ENCODE results near the gene ZIC4.

The ZIC4 gene

GRCh38 chr3:147360051-147360439 is 46.3 kb downstream of the ZIC4 start:
- Histone ChIP-seq H3K4me1 (ENCODE audit: control insufficient read depth, insufficient read depth, low read length, poor library complexity, severe bottlenecking) (no peaks in the 10 kb centered on the region), H3K27me3 (replicated peaks; ENCODE audit: control insufficient read depth, insufficient read depth, low read length, poor library complexity, severe bottlenecking) (peaks cover 23% of the 10 kb centered on the region), H3K36me3 (ENCODE audit: control insufficient read depth, insufficient read depth, low read length) (no peaks in the 10 kb centered on the region), H3K4me3 (ENCODE audit: insufficient read depth, low read depth, low read length, poor library complexity, severe bottlenecking) (no peak overlapping the region), H3K9me3 (ENCODE audit: control insufficient read depth, low read length) (no peaks in the 10 kb centered on the region), H3K27ac (ENCODE audit: insufficient read depth, low read length, poor library complexity, severe bottlenecking) (no peak overlapping the region)
- no peak for DNase-seq

DNA sequence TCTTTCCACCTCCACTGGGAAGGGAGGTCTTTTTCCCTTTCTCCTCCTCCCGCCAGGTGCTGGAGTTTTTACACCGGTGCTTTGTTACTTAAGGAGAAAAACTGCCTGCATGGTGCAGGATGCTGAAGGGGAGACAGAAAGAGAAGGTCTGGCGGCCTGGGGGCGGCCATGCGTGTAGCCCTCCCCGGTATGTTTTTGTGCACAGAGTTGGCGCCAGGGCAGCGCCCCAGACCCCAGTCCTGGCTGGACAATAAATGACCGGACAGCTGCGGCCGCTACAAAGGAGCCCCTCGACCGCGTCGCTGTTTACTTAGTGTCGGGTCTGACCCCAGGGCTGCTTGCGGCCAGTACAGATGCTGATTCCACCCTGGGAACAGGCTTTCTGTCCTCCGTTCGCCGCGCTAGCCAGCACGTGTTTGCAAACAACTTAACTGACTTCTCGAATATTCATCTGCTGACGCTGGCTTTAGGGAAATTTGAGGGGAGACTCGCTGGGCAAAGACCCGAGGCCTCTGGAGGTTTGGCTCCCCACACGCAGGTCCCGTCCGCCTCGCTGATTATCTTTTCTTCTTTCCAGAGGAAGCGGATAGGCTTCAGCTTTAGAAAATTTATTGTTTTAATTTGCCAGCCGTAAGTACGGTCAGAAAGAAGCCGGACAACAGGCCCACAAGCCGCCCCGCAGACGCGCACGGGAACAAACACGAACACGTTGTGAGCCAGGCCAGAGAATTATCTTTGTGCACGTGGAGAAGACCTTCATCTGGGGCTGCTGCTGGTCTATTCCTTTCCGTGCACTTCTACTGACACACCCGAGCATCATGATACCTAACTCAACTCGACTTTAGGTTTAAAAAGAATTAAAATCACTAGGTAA is 46.9 kb downstream of the ZIC4 start:
- Histone ChIP-seq H3K36me3 (ENCODE audit: control insufficient read depth, insufficient read depth, low read length) (no peaks in the 10 kb centered on the region), H3K27me3 (replicated peaks; ENCODE audit: control insufficient read depth, insufficient read depth, low read length, poor library complexity, severe bottlenecking) (peaks cover 23% of the 10 kb centered on the region), H3K4me1 (ENCODE audit: control insufficient read depth, insufficient read depth, low read length, poor library complexity, severe bottlenecking) (no peaks in the 10 kb centered on the region), H3K9me3 (ENCODE audit: control insufficient read depth, low read length) (no peaks in the 10 kb centered on the region), H3K4me3 (ENCODE audit: insufficient read depth, low read depth, low read length, poor library complexity, severe bottlenecking) (no peak overlapping the region), H3K27ac (ENCODE audit: insufficient read depth, low read length, poor library complexity, severe bottlenecking) (no peak overlapping the region)
- DNase-seq = no peak

- H3K4me1 ChIP-seq (ENCODE audit: control insufficient read depth, insufficient read depth, low read length, poor library complexity, severe bottlenecking) = no peaks in the 10 kb centered on the region
- H3K36me3 ChIP-seq (ENCODE audit: control insufficient read depth, insufficient read depth, low read length) = no peaks in the 10 kb centered on the region
- no peak for DNase-seq
- no peak overlapping the region for H3K4me3 ChIP-seq (ENCODE audit: insufficient read depth, low read depth, low read length, poor library complexity, severe bottlenecking)
- no peaks in the 10 kb centered on the region for H3K9me3 ChIP-seq (ENCODE audit: control insufficient read depth, low read length)
- H3K27me3 ChIP-seq (replicated peaks; ENCODE audit: control insufficient read depth, insufficient read depth, low read length, poor library complexity, severe bottlenecking) = peaks cover 23% of the 10 kb centered on the region
- no peak overlapping the region for H3K27ac ChIP-seq (ENCODE audit: insufficient read depth, low read length, poor library complexity, severe bottlenecking)
Observed at GRCh38 chr3:147358144-147358992, 48.0 kb downstream of the ZIC4 start.

DNA sequence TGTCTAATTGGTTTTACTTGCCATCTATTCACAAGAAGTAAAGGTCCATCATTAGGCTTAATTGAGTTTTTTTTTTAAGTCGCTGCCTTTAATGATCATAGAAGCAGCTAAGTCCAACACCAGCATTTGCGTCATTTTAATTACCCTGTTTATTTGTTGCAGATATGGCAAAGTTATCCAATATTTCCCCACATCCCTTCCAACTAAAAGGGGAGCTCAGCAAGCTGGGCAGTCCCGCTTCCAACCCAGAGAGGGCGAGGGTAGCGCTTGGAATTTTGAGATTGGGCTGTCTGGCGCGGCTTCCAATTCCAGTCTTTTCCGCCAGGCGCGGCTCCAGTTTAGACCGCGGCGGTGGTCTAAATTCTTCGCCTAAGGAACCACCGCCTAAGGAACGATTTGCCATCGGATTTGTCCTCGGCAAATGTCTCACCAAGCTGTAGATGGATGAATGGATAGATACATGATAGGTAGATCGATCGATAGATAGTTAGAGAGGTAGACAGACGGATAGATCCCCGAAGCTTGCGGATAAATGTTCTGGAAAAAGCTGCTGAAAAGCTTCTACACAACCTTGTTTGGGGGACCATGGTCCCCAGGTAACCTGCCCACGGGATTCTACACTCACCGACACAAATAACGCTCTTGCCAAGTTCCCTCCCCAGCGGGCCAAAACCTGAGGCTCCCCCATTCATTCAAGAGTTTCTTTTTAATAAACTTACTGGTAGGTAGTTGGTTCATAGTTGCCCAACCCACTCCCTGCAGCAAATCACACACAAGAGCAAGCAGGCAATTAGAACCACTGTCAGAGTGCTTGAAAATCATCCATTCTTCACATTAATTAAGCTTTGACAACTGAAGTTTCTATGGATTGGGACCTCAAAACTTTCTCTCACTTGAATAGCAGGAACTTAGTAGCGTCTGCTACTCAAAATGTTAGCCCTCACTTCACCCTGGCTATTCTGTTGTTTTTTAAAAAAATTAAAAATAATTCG is 49.1 kb downstream of the ZIC4 start:
- Histone ChIP-seq H3K27me3 (replicated peaks; ENCODE audit: control insufficient read depth, insufficient read depth, low read length, poor library complexity, severe bottlenecking) (peaks cover 27% of the 10 kb centered on the region), H3K4me1 (ENCODE audit: control insufficient read depth, insufficient read depth, low read length, poor library complexity, severe bottlenecking) (no peaks in the 10 kb centered on the region), H3K4me3 (ENCODE audit: insufficient read depth, low read depth, low read length, poor library complexity, severe bottlenecking) (no peak overlapping the region), H3K36me3 (ENCODE audit: control insufficient read depth, insufficient read depth, low read length) (no peaks in the 10 kb centered on the region), H3K9me3 (ENCODE audit: control insufficient read depth, low read length) (no peaks in the 10 kb centered on the region), H3K27ac (ENCODE audit: insufficient read depth, low read length, poor library complexity, severe bottlenecking) (no peak overlapping the region)
- DNase-seq = no peak

DNA sequence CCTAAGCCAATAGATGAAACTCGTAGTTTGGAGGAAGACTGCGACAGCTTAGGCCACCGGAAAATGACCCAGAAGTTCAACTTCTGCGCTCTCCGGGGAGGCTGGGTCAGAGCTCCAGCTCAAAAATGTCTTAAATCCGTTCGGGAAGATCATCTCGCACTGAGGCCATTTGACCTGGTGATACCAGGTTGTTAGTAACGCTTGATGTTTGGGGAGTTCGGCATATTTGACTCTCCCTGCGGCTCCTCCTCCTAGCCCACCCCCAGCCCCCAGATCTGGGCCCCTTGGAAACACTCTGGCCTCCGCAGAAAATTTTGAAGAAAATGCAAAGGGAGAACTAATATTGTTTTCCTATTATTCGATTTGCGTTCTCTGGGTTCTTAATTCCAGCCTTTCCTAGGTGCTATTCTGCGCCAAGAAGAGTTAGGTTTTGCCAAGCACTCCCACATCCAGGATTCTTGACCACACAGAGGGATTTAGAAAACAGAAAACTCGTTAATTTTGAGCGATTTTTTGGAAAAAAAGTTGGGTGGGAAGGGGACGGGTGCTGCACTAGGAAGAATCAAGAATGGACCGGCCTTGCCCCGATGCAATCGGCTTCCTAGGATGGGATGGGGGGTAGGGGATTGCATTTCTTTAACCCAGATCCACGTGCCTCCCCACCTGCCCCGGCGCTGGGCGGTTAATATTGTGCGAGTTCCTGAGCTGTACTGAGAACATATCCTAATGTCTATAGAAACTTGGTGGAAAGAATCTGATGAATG is 50.0 kb downstream of the ZIC4 start:
- Histone ChIP-seq H3K4me3 (ENCODE audit: insufficient read depth, low read depth, low read length, poor library complexity, severe bottlenecking) (no peak overlapping the region), H3K27me3 (replicated peaks; ENCODE audit: control insufficient read depth, insufficient read depth, low read length, poor library complexity, severe bottlenecking) (peaks cover 27% of the 10 kb centered on the region), H3K36me3 (ENCODE audit: control insufficient read depth, insufficient read depth, low read length) (no peaks in the 10 kb centered on the region), H3K4me1 (ENCODE audit: control insufficient read depth, insufficient read depth, low read length, poor library complexity, severe bottlenecking) (no peaks in the 10 kb centered on the region), H3K9me3 (ENCODE audit: control insufficient read depth, low read length) (no peaks in the 10 kb centered on the region), H3K27ac (ENCODE audit: insufficient read depth, low read length, poor library complexity, severe bottlenecking) (no peak overlapping the region)
- DNase-seq = no peak

- Histone ChIP-seq H3K27me3 (replicated peaks; ENCODE audit: control insufficient read depth, insufficient read depth, low read length, poor library complexity, severe bottlenecking) (peaks cover 27% of the 10 kb centered on the region), H3K4me3 (ENCODE audit: insufficient read depth, low read depth, low read length, poor library complexity, severe bottlenecking) (no peak overlapping the region), H3K9me3 (ENCODE audit: control insufficient read depth, low read length) (no peaks in the 10 kb centered on the region), H3K4me1 (ENCODE audit: control insufficient read depth, insufficient read depth, low read length, poor library complexity, severe bottlenecking) (no peaks in the 10 kb centered on the region), H3K36me3 (ENCODE audit: control insufficient read depth, insufficient read depth, low read length) (no peaks in the 10 kb centered on the region), H3K27ac (ENCODE audit: insufficient read depth, low read length, poor library complexity, severe bottlenecking) (no peak overlapping the region)
- DNase-seq = no peak
Observed at GRCh38 chr3:147355753-147356090, 50.6 kb downstream of the ZIC4 start.

- no peaks in the 10 kb centered on the region for H3K9me3 ChIP-seq (ENCODE audit: control insufficient read depth, low read length)
- no peaks in the 10 kb centered on the region for H3K36me3 ChIP-seq (ENCODE audit: control insufficient read depth, insufficient read depth, low read length)
- H3K27me3 ChIP-seq (replicated peaks; ENCODE audit: control insufficient read depth, insufficient read depth, low read length, poor library complexity, severe bottlenecking) = peaks cover 27% of the 10 kb centered on the region
- H3K4me1 ChIP-seq (ENCODE audit: control insufficient read depth, insufficient read depth, low read length, poor library complexity, severe bottlenecking) = no peaks in the 10 kb centered on the region
- H3K4me3 ChIP-seq (ENCODE audit: insufficient read depth, low read depth, low read length, poor library complexity, severe bottlenecking) = no peak overlapping the region
- DNase-seq = no peak
- no peak overlapping the region for H3K27ac ChIP-seq (ENCODE audit: insufficient read depth, low read length, poor library complexity, severe bottlenecking)
Observed at GRCh38 chr3:147355084-147355752, 51.1 kb downstream of the ZIC4 start.

DNA sequence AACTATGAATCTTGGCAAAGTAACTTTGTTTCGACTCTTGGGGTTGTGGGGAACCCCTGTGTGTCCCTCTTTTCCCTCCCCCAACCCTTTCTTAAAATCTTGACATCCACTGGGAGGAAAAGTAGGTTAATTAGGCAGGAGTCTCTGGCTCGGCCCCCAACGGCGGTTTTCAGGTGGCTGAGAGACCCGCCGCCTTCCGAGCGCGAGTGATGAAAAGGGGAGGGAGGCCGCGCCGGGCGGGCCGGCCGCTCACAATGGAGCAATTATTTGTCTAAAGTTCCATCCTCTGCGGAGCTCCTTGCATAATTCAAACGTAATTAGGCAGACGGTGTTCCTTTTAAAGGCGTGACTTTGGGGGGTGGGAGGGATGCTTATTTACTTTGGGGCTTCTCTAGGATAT is 51.7 kb downstream of the ZIC4 start:
- Histone ChIP-seq H3K4me3 (ENCODE audit: insufficient read depth, low read depth, low read length, poor library complexity, severe bottlenecking) (no peak overlapping the region), H3K9me3 (ENCODE audit: control insufficient read depth, low read length) (no peaks in the 10 kb centered on the region), H3K36me3 (ENCODE audit: control insufficient read depth, insufficient read depth, low read length) (no peaks in the 10 kb centered on the region), H3K27me3 (replicated peaks; ENCODE audit: control insufficient read depth, insufficient read depth, low read length, poor library complexity, severe bottlenecking) (peaks cover 22% of the 10 kb centered on the region), H3K4me1 (ENCODE audit: control insufficient read depth, insufficient read depth, low read length, poor library complexity, severe bottlenecking) (no peaks in the 10 kb centered on the region), H3K27ac (ENCODE audit: insufficient read depth, low read length, poor library complexity, severe bottlenecking) (no peak overlapping the region)
- no peak for DNase-seq

DNA sequence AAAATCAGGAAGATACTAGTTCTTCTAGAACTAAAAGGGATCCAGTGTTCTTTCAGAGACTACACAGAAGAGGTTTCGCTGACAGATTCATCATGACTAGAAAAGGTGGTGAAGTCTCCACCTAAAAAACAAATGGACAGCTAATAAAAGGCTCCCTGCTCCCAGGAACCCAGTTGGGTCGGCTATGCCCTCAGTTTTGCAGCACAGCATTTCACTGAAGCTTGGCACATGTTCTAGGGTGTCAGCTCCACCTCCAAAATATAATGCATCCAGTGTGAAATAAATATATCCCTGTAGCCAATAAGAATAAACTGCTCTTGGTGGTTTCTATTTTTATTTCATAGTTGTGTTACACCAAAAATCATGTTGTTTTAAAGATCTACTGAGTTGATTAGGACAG is 55.0 kb downstream of the ZIC4 start:
- peaks cover 13% of the 10 kb centered on the region for H3K27me3 ChIP-seq (replicated peaks; ENCODE audit: control insufficient read depth, insufficient read depth, low read length, poor library complexity, severe bottlenecking)
- DNase-seq = no peak
- H3K4me1 ChIP-seq (ENCODE audit: control insufficient read depth, insufficient read depth, low read length, poor library complexity, severe bottlenecking) = no peaks in the 10 kb centered on the region
- H3K9me3 ChIP-seq (ENCODE audit: control insufficient read depth, low read length) = no peaks in the 10 kb centered on the region
- H3K4me3 ChIP-seq (ENCODE audit: insufficient read depth, low read depth, low read length, poor library complexity, severe bottlenecking) = no peak overlapping the region
- no peak overlapping the region for H3K27ac ChIP-seq (ENCODE audit: insufficient read depth, low read length, poor library complexity, severe bottlenecking)
- no peaks in the 10 kb centered on the region for H3K36me3 ChIP-seq (ENCODE audit: control insufficient read depth, insufficient read depth, low read length)

Data from effector memory CD4-positive, alpha-beta T cell (primary cell).